T-cell (primary cell): ENCODE data around the gene TLCD3B. TPM values are rescaled to one million over a fixed set of nuclear protein-coding genes. Genes with fewer than 3 reads are reported as not detected.

ENCODE experiments used
- ATAC-seq, 4 experiments: fragments of 200-7000 bp in 3 of 4; fragments of 150-1000 bp in 1 of 4; cut with Tn5 transposase; replicated peaks in 1 of 4; 1 replicate in 3 of 4; 2 replicates in 1 of 4; pipeline ENCODE4 v1.10.0; 2021; ENCODE audit warnings: moderate library complexity in 3 of 4, mild to moderate bottlenecking in 2 of 4, moderate number of reproducible peaks in 1 of 4
- CTCF ChIA-PET, 2 donors: fragments of 300-600 bp; sonication (Branson Sonifier 250); formaldehyde crosslinking; loops; one replicate each; lab custom pipeline; 2022; ENCODE audit warnings: antibody characterized with exemption in 2 of 2; lab: Charles Lee
- POLR2A ChIA-PET, 2 donors: fragments of 300-600 bp; sonication (Branson Sonifier 250); formaldehyde crosslinking; loops; one replicate each; lab custom pipeline; 2022; ENCODE audit warnings: antibody characterized with exemption in 2 of 2; lab: Charles Lee
- DNase-seq, 35 experiments: peaks; one replicate each; pipeline versions ENCODE4 v3.0.0 to v3.0.0-alpha.2; 2013 to 2023
- H3K27ac ChIP-seq: one replicate; pipeline ENCODE4 v1.5.1; 2013; ENCODE audit warnings: low read length
- H3K27me3 ChIP-seq, 2 experiments: replicated peaks in 1 of 2; 1 replicate in 1 of 2; 2 replicates in 1 of 2; pipeline versions ENCODE4 v1.6.1 to v1.7.0; 2013; ENCODE audit warnings: low read length in 1 of 2, mixed read lengths in 1 of 2; ENCODE audit not compliant: control insufficient read depth in 2 of 2, insufficient read depth in 2 of 2; ENCODE audit errors: extremely low read depth in 1 of 2
- H3K36me3 ChIP-seq, 2 donors: 1 replicate in 1 of 2; 2 replicates in 1 of 2; pipeline versions ENCODE4 v1.6.1 to v1.7.0; 2013; ENCODE audit warnings: low read length in 1 of 2; ENCODE audit not compliant: control insufficient read depth in 2 of 2, insufficient read depth in 1 of 2; ENCODE audit errors: extremely low read depth in 1 of 2
- H3K4me1 ChIP-seq, 2 experiments: 1 replicate in 1 of 2; 2 replicates in 1 of 2; pipeline versions ENCODE4 v1.6.1 to v1.7.0; 2013; ENCODE audit warnings: low read length in 2 of 2, mixed read lengths in 1 of 2; ENCODE audit not compliant: insufficient read depth in 2 of 2, control insufficient read depth in 1 of 2; ENCODE audit errors: extremely low read depth in 1 of 2
- H3K4me3 ChIP-seq, 2 donors: 1 replicate in 1 of 2; 2 replicates in 1 of 2; pipeline versions ENCODE4 v1.5.1 to v1.7.0; 2013; ENCODE audit warnings: mild to moderate bottlenecking in 2 of 2, low read length in 1 of 2, moderate library complexity in 1 of 2; ENCODE audit not compliant: control insufficient read depth in 1 of 2; ENCODE audit errors: extremely low read depth in 1 of 2
- H3K9me3 ChIP-seq: 2 replicates; pipeline ENCODE4 v1.7.0; 2013
- H3K27ac Mint-ChIP-seq, 2 donors: one replicate each; pipeline ENCODE4 v1.8.0; 2020 to 2021; ENCODE audit warnings: mild to moderate bottlenecking in 2 of 2, mixed read lengths in 2 of 2
- H3K27me3 Mint-ChIP-seq, 2 donors: one replicate each; pipeline ENCODE4 v1.8.0; 2021 to 2022; ENCODE audit warnings: mixed read lengths in 2 of 2
- H3K36me3 Mint-ChIP-seq: one replicate; pipeline ENCODE4 v1.8.0; 2021; ENCODE audit warnings: mixed read lengths
- H3K4me1 Mint-ChIP-seq, 3 donors: one replicate each; pipeline ENCODE4 v1.8.0; 2020 to 2022; ENCODE audit warnings: mixed read lengths in 3 of 3, mild to moderate bottlenecking in 1 of 3
- H3K4me3 Mint-ChIP-seq, 3 donors: one replicate each; pipeline ENCODE4 v1.8.0; 2020 to 2022; ENCODE audit warnings: mild to moderate bottlenecking in 3 of 3, mixed read lengths in 3 of 3, moderate library complexity in 3 of 3
- H3K9me3 Mint-ChIP-seq, 3 donors: one replicate each; pipeline ENCODE4 v1.8.0; 2020 to 2022; ENCODE audit warnings: mixed read lengths in 3 of 3
- WGBS: methylation state at CpG from one replicate; pipeline ENCODE4 v1.1.5; 2013; ENCODE audit warnings: missing lambda C conversion rate; ENCODE audit not compliant: insufficient coverage; 5-methylcytosine and 5-hydroxymethylcytosine counted together
- total RNA-seq, 35 experiments: library from RNA in 6 of 35; stranded (reverse) in 6 of 35; fragments of 120-200 nt in 1 of 35; gene quantifications; one replicate each; pipeline versions ENCODE4 v1.2.1 to v1.2.4 and lab custom pipeline; 2013 to 2026

TLCD3B gene
- total RNA-seq, 5 donors from 2014 or later (not counting 1 experiment from before 2014, with no cell fraction given): 0.25 to 0.32 (median 0.25) TPM; not detected in 2

GRCh38 chr16:29986931-29987330, 44.1 kb downstream of the TLCD3B start:
- no peaks in the 10 kb centered on the region for H3K27me3 ChIP-seq
- Mint-ChIP-seq H3K36me3 (peaks cover 53% of the 10 kb centered on the region), H3K4me1 (no peaks in the 10 kb centered on the region), H3K27me3 (no peaks in the 10 kb centered on the region), H3K9me3 (no peaks in the 10 kb centered on the region), H3K27ac (no peak overlapping the region), H3K4me3 (no peak overlapping the region)
- no CpG with 5 or more reads among the region's 5 CpGs for WGBS
- no peak for ATAC-seq
- H3K4me3 ChIP-seq: no peak overlapping the region
- peaks cover 15 to 82% of the 10 kb centered on the region in 2 donors for H3K36me3 ChIP-seq
- H3K4me1 ChIP-seq: no peaks in the 10 kb centered on the region
- no peak for DNase-seq
- CTCF ChIA-PET: no interaction called here
- no peaks in the 10 kb centered on the region for H3K9me3 ChIP-seq
- POLR2A ChIA-PET: no interaction called here
- no peak overlapping the region for H3K27ac ChIP-seq

DNA sequence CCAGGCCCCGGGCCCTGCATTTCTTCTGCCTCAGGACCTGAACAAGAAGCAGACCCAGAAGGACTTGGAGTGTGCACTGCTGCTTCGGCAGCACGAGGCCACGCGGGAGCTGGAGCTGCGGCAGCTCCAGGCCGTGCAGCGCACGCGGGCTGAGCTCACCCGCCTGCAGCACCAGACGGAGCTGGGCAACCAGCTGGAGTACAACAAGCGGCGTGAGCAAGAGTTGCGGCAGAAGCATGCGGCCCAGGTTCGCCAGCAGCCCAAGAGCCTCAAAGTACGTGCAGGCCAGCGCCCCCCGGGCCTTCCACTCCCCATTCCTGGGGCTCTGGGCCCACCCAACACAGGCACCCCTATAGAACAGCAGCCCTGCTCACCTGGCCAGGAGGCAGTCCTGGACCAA, 44.8 kb downstream of the TLCD3B start:
- no peaks in the 10 kb centered on the region for H3K27me3 Mint-ChIP-seq
- ATAC-seq (no peak), DNase-seq (no peak)
- POLR2A ChIA-PET: no interaction called here
- H3K27ac Mint-ChIP-seq: no peak overlapping the region
- H3K36me3 Mint-ChIP-seq: peaks cover 56% of the 10 kb centered on the region
- Histone ChIP-seq H3K4me3 (no peak overlapping the region), H3K27ac (no peak overlapping the region), H3K4me1 (no peaks in the 10 kb centered on the region), H3K9me3 (no peaks in the 10 kb centered on the region), H3K36me3 (peaks cover 15 to 82% of the 10 kb centered on the region in 2 donors), H3K27me3 (no peaks in the 10 kb centered on the region)
- CTCF ChIA-PET: no interaction called here
- H3K4me1 Mint-ChIP-seq: no peaks in the 10 kb centered on the region
- H3K4me3 Mint-ChIP-seq: no peak overlapping the region
- no peaks in the 10 kb centered on the region for H3K9me3 Mint-ChIP-seq
- WGBS: 95% methylated on average over 15 of the region's 20 CpGs

- Mint-ChIP-seq H3K9me3 (no peaks in the 10 kb centered on the region), H3K4me3 (no peak overlapping the region), H3K4me1 (no peaks in the 10 kb centered on the region), H3K36me3 (peaks cover 57% of the 10 kb centered on the region), H3K27ac (no peak overlapping the region), H3K27me3 (no peaks in the 10 kb centered on the region)
- POLR2A ChIA-PET: no interaction called here
- no peak for DNase-seq
- no peak overlapping the region for H3K4me3 ChIP-seq
- H3K27me3 ChIP-seq: no peaks in the 10 kb centered on the region
- no peaks in the 10 kb centered on the region for H3K4me1 ChIP-seq
- peaks cover 15 to 84% of the 10 kb centered on the region in 2 donors for H3K36me3 ChIP-seq
- H3K27ac ChIP-seq: no peak overlapping the region
- WGBS: 97% methylated on average over 25 of the region's 28 CpGs
- CTCF ChIA-PET: no interaction called here
- no peaks in the 10 kb centered on the region for H3K9me3 ChIP-seq
- ATAC-seq: no peak
These were observed 45.7 kb downstream of the TLCD3B start for GRCh38 chr16:29985271-29985811.

DNA sequence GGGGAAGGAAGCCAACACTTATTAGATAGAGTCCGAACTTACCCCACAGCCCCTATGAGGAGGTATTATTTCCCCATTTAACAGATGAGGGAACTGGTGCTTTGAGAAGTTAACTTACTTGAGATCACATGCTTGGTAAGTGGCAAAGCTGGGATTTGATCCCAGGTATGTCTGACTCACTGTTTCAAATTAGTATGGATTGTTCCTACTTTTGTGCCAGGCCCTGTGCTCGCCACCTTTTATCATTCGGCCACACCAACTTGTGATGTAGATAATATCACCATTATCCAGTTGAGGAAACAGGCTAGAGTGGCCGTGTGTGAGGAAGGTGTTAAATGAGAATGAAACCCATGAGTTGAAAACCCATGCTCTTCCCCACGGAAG, 46.3 kb downstream of the TLCD3B start:
- Histone ChIP-seq H3K4me1 (no peaks in the 10 kb centered on the region), H3K27ac (no peak overlapping the region), H3K36me3 (peaks cover 15 to 88% of the 10 kb centered on the region in 2 donors), H3K9me3 (no peaks in the 10 kb centered on the region), H3K4me3 (no peak overlapping the region), H3K27me3 (no peaks in the 10 kb centered on the region)
- Mint-ChIP-seq H3K27ac (no peak overlapping the region), H3K27me3 (no peaks in the 10 kb centered on the region), H3K36me3 (peaks cover 57% of the 10 kb centered on the region), H3K4me3 (no peak overlapping the region), H3K9me3 (no peaks in the 10 kb centered on the region), H3K4me1 (no peaks in the 10 kb centered on the region)
- POLR2A ChIA-PET: no interaction called here
- no peak for ATAC-seq
- DNase-seq: no peak
- CTCF ChIA-PET: no interaction called here
- WGBS: no CpG with 5 or more reads among the region's 5 CpGs

DNA sequence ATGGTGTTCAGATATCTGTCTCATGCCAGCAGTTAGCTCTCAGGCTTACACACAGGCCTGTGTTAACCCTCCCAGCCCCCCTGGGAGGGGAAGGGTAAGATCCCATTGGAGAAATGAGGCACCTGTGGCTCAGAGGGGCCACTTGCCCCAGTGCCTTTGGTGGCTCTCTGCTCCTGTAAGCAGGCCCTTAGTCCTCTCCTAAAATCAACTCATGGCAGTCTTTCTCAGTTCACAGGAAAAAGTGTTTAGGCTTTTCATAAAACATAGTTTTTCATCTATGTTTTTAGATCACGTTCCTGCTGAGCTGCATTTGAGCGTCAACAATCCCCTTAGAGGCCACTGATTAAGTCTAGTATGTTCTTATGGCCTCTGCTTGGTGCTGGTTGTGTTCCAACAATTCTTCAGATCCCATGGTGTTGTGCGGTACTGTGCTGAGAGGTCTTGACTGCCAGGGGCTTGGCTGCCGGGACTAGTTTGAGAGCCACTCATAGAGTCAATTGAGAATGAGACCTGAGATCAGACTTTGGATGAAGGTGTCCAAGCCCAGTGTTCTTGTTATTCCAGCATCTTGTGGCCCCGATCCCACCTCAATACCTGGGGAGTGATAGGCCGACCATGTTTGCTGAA, 46.8 kb downstream of the TLCD3B start:
- Histone ChIP-seq H3K4me1 (no peaks in the 10 kb centered on the region), H3K27me3 (no peaks in the 10 kb centered on the region), H3K4me3 (no peak overlapping the region), H3K27ac (no peak overlapping the region), H3K36me3 (peaks cover 10 to 93% of the 10 kb centered on the region in 2 donors), H3K9me3 (no peaks in the 10 kb centered on the region)
- 60% methylated on average over 2 of the region's 6 CpGs for WGBS
- no peak for ATAC-seq
- CTCF ChIA-PET: no interaction called here
- no peak overlapping the region for H3K27ac Mint-ChIP-seq
- no peaks in the 10 kb centered on the region for H3K27me3 Mint-ChIP-seq
- POLR2A ChIA-PET: no interaction called here
- no peaks in the 10 kb centered on the region for H3K9me3 Mint-ChIP-seq
- no peak overlapping the region for H3K4me3 Mint-ChIP-seq
- DNase-seq: no peak
- no peaks in the 10 kb centered on the region for H3K4me1 Mint-ChIP-seq
- H3K36me3 Mint-ChIP-seq: peaks cover 58% of the 10 kb centered on the region

- Histone ChIP-seq H3K36me3 (peaks cover 11 to 96% of the 10 kb centered on the region in 2 donors), H3K4me1 (no peaks in the 10 kb centered on the region), H3K4me3 (no peak overlapping the region), H3K27ac (no peak overlapping the region), H3K9me3 (no peaks in the 10 kb centered on the region), H3K27me3 (no peaks in the 10 kb centered on the region)
- Mint-ChIP-seq H3K4me3 (no peak overlapping the region), H3K27me3 (no peaks in the 10 kb centered on the region), H3K36me3 (peaks cover 60% of the 10 kb centered on the region), H3K4me1 (no peaks in the 10 kb centered on the region), H3K9me3 (no peaks in the 10 kb centered on the region), H3K27ac (peak overlapping the region in 1 of 2 donors; percentile 46)
- no peak for ATAC-seq
- CTCF ChIA-PET: interaction anchor here in 1 of 2 donors (0.6 kb wide), 1 partner anchor 23 kb away, joined by 4 read pairs; no protein-coding TSS in a partner anchor
- POLR2A ChIA-PET: no interaction called here
- WGBS: 71% methylated on average over 3 of the region's 12 CpGs
- DNase-seq: no peak
These were observed 47.5 kb downstream of the TLCD3B start for GRCh38 chr16:29983420-29984136.
